Ovary (tissue), 3 donors: ENCODE results near the gene NAALADL2.

Source experiments
- CTCF ChIP-seq, 3 donors: fragments of 450-650 bp in 2 of 3; fragments of 200-600 bp in 1 of 3; IDR thresholded peaks; one replicate each; pipeline versions ENCODE4 v1.5.1 to v1.8.0; 2016 to 2022; ENCODE audit warnings: antibody characterized with exemption in 3 of 3, mild to moderate bottlenecking in 1 of 3
- POLR2A ChIP-seq: fragments of 450-650 bp; IDR thresholded peaks from one replicate; pipeline ENCODE4 v1.6.1; 2017; ENCODE audit warnings: antibody characterized with exemption, mild to moderate bottlenecking, moderate library complexity
- donor health status: DM: no; HTN: no; CAD: no.

- TF ChIP-seq POLR2A (no peak), CTCF (IDR thresholded peaks at IDR 0.05) (no peak)
Observed at GRCh38 chr3:175161291-175161690, 302.2 kb downstream of the NAALADL2 start.
